Measurements from ENCODE around the gene WDR11. TPM values are rescaled to one million over a fixed set of nuclear protein-coding genes. Genes with fewer than 3 reads are reported as not detected.

WDR11 gene
- total RNA-seq, 1 donor from 2014 or later: 74.1 TPM

DNA sequence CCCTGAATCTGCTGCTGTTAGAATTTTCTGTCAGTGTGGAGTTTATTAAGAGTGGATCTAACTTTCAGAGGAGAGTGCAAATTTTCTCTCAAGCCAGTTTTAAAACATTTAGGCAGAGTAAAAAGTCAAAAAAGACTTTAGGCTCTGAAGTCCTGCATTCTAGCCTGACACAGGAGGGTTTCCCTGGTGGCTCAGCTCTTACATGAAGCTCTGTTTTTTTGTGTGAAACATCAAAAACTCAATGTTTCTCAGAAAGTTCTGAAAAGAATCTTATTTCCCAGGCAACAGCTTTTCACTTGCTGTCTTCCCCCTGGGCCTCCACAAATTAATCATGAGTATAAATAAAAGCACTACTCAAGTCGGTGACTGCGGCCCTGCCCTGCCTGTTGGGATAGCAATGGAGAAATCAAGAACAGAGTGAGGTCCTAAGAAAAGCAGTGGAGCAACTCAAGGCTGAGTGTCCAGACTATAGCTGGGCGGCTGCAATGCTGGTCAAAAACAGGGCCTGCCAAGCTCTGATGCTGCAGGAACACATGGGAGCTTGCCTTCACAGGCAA lies 22.3 kb upstream of the WDR11 start:
- no peaks in the 10 kb centered on the region for H3K9me3 Mint-ChIP-seq (ENCODE audit: unreplicated experiment)
- TF ChIP-seq CTCF (IDR thresholded peaks at IDR 0.05; ENCODE audit: partially characterized antibody, unreplicated experiment): no peak
- H3K27ac Mint-ChIP-seq (ENCODE audit: unreplicated experiment): no peak overlapping the region
- H3K4me1 Mint-ChIP-seq (ENCODE audit: low read depth, unreplicated experiment): peaks cover 3% of the 10 kb centered on the region
- no peaks in the 10 kb centered on the region for H3K27me3 Mint-ChIP-seq (ENCODE audit: unreplicated experiment)
- no peaks in the 10 kb centered on the region for H3K36me3 Mint-ChIP-seq (ENCODE audit: unreplicated experiment)
- no peak for DNase-seq
- H3K4me3 Mint-ChIP-seq (ENCODE audit: unreplicated experiment): no peak overlapping the region

DNA sequence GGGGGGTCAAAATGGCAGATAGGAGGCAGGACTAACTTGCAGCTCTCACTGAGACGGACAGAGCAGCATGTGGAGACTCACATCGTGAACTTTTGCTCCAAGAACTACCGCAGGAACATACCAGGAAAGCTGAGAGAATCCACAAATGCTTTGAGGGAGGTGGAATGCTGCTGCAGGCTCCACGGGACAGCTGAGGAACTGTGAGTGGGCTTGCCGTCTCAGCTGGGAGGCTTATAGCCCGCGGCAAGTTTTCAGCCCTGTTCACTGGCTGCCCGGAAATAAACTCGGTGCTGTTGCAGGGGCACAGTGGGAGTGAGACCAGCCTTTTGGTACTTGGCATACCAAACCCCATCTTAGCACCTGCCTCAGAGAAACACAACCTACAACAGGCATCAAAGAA lies 19.1 kb upstream of the WDR11 start:
- no peaks in the 10 kb centered on the region for H3K36me3 Mint-ChIP-seq (ENCODE audit: unreplicated experiment)
- no peaks in the 10 kb centered on the region for H3K9me3 Mint-ChIP-seq (ENCODE audit: unreplicated experiment)
- no peak overlapping the region for H3K4me3 Mint-ChIP-seq (ENCODE audit: unreplicated experiment)
- no peak overlapping the region for H3K27ac Mint-ChIP-seq (ENCODE audit: unreplicated experiment)
- TF ChIP-seq CTCF (IDR thresholded peaks at IDR 0.05; ENCODE audit: partially characterized antibody, unreplicated experiment): no peak
- no peaks in the 10 kb centered on the region for H3K27me3 Mint-ChIP-seq (ENCODE audit: unreplicated experiment)
- DNase-seq: no peak
- H3K4me1 Mint-ChIP-seq (ENCODE audit: low read depth, unreplicated experiment): peaks cover 8% of the 10 kb centered on the region

GRCh38 chr10:120833222-120833928 lies 17.8 kb upstream of the WDR11 start:
- Mint-ChIP-seq H3K9me3 (ENCODE audit: unreplicated experiment) (no peaks in the 10 kb centered on the region), H3K4me1 (ENCODE audit: low read depth, unreplicated experiment) (peaks cover 8% of the 10 kb centered on the region), H3K4me3 (ENCODE audit: unreplicated experiment) (no peak overlapping the region), H3K36me3 (ENCODE audit: unreplicated experiment) (no peaks in the 10 kb centered on the region), H3K27ac (ENCODE audit: unreplicated experiment) (peak overlapping the region; percentile 11), H3K27me3 (ENCODE audit: unreplicated experiment) (no peaks in the 10 kb centered on the region)
- no peak for TF ChIP-seq CTCF (IDR thresholded peaks at IDR 0.05; ENCODE audit: partially characterized antibody, unreplicated experiment)
- no peak for DNase-seq

DNA sequence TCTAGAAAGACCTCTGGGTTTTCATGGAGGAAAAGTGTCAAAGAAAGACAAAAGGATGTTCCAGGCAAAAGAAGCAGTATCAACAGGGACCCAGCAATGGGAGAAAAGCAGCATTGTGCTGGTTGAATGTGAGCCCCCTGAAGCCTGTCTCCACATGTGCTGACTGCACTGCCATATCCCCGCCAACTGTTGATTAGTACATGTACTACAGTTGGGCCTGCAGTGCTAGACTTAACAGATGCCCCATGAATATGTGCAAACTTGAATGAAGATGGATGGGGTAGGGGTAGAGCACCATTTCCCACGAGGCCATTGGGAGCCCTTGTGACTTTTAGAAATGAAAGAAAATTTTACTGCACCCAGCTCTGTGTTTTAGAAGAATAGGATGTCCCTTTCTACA lies 15.6 kb upstream of the WDR11 start:
- Mint-ChIP-seq H3K27me3 (ENCODE audit: unreplicated experiment) (no peaks in the 10 kb centered on the region), H3K4me1 (ENCODE audit: low read depth, unreplicated experiment) (peaks cover 13% of the 10 kb centered on the region), H3K36me3 (ENCODE audit: unreplicated experiment) (no peaks in the 10 kb centered on the region), H3K27ac (ENCODE audit: unreplicated experiment) (no peak overlapping the region), H3K4me3 (ENCODE audit: unreplicated experiment) (no peak overlapping the region), H3K9me3 (ENCODE audit: unreplicated experiment) (no peaks in the 10 kb centered on the region)
- DNase-seq: no peak
- TF ChIP-seq CTCF (IDR thresholded peaks at IDR 0.05; ENCODE audit: partially characterized antibody, unreplicated experiment): no peak

- no peak overlapping the region for H3K4me3 Mint-ChIP-seq (ENCODE audit: unreplicated experiment)
- DNase-seq: no peak
- peaks cover 10% of the 10 kb centered on the region for H3K4me1 Mint-ChIP-seq (ENCODE audit: low read depth, unreplicated experiment)
- TF ChIP-seq CTCF (IDR thresholded peaks at IDR 0.05; ENCODE audit: partially characterized antibody, unreplicated experiment): no peak
- no peak overlapping the region for H3K27ac Mint-ChIP-seq (ENCODE audit: unreplicated experiment)
- H3K9me3 Mint-ChIP-seq (ENCODE audit: unreplicated experiment): no peaks in the 10 kb centered on the region
- no peaks in the 10 kb centered on the region for H3K27me3 Mint-ChIP-seq (ENCODE audit: unreplicated experiment)
- no peaks in the 10 kb centered on the region for H3K36me3 Mint-ChIP-seq (ENCODE audit: unreplicated experiment)
These were observed 12.2 kb upstream of the WDR11 start for GRCh38 chr10:120838941-120839340.
